HG02678 (cell line): ENCODE results near the gene CLN3.
A peak's percentile ranks its signal among the peaks of the same experiment; 100 is the strongest.
"Not testable (repeated sequence)": the region's sequence is repeated elsewhere in the genome, so short reads cannot be mapped to it uniquely, and the experiment has no call there.

Experiments used
- ATAC-seq: cut with Tn5 transposase; IDR thresholded peaks from one replicate; pipeline ENCODE4 v1.9.1; 2021; ENCODE audit warnings: mild to moderate bottlenecking, moderate library complexity; ENCODE audit not compliant: unreplicated experiment

Gene CLN3

DNA sequence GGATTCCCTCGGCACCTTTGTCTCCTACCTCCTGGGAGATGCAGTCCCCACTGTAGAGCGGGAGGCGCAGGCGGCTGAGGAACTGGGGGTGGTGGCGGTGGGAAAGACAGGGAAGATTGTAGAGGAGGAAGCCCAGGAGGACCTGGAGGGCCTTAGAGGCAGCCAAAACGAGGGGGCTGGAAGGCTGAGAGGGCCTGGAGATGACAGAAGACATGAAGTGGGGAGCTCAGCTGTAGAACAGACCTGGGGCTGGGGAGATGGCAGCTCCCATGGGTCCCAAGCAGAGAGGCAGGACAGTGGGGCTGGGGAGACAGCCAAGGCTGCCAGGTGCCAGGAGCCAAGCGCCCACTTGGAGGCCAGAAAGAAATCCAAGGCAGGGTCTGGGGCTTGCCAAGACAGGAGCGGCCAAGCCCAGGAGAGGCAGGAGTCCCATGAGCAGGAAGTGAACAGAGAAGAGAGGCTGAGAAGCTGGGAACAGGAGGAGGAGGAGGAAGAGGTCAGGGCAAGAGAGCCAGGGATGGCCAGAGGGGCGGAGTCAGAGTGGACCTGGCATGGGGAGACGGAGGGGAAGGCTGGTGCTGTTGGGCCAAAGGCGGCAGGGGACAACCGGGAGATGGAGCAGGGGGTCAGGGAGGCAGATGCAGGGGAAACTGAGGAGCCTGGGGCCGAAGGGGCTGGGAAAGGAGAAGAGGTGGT is 3.4 kb upstream of the CLN3 start:
- no peak for ATAC-seq

DNA sequence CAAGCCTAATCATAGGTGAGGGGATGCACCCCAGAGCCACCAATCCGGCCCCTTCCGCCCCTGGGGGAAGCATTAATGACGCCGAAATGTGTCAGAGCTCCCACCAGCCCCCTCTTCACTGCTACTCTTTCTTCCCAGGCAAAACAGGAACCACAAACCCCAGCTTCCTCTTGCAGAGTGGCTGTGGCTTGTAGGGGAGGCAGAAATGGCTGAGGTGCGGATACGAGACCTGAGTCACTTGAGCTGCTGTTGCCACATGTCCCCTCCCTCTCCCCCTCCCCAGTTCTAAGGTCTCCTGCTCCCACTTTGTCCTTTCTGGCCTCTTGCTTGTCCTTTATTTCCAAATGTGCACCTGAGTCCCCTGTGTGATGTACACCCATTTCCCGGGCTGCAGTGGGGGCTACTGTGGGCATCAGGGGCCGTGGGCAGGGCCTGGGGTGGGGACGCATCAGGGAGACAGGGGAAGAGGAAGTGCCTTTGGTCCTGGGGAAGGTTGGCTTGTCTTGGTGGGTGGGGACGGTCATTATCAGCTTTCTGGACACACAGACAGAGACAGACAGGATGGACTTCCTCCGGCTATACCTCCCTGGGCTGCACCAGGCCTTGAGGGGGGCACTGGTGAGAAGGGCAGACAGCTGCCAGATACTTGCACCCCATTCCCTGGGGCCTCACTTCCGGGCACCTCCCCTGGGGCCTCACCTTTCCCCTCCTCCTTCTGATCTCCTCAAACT is 2.4 kb upstream of the CLN3 start, which contains the start of gene APOBR:
TSS of gene APOBR (plus strand) at position 523 of the 731 bp plus-strand sequence. CDS start at position 562, 39 bp downstream.
- ATAC-seq = no peak

DNA sequence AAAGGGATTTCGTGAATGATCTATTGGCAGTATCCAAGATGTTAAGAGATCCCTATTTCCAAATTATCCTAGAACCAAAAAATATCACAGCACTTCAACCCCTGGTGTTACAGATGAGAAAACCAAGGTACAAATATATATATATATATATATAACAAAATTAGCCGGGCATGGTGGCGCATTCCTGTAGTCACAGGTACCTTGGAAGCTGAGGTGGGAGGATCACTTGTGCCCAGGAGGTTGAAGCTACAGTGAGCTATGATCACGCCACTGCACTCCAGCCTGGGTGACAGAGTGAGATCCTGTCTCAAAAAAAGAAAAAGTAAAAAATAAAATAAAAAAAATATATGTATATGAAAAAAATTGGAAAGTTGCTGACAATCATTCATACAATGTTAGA is 637 bp upstream of the CLN3 start:
- no peak for ATAC-seq

DNA sequence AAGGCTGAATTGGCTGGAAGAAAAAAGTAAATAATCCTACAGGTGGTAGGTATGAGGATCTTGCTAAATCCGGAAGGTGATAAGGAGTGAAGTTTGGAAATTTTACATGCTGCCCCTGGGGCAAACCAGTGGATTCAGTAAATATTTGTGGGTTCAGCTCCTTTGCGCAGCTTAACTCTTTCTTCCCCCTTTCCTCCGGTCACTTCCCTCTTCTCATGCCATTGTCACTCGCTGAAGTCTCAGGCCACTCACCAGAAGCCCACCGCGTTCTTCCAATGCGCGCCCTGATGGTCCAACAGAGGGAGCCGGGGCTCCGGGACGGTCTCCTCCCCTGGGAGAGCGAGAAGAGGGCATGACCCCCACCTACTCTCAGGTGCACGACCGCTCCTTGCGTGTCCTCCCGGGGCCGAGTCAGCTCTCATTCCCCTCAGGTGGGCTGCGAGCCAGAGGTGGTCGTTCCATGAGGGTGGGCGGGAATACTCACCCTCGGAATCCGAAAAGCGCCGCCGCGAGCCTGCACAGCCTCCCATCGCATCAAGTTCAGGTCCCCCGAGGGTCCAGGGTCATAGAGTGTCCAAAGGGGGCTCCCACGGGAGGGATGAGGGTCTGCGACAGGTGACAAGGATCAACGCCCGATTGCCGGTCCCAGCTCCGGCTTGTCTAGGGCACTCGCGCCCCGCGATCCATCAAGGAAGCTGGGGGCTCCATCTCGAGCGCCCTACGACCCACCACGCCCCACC is 474 bp downstream of the CLN3 start:
- ATAC-seq = peak; percentile 4

DNA sequence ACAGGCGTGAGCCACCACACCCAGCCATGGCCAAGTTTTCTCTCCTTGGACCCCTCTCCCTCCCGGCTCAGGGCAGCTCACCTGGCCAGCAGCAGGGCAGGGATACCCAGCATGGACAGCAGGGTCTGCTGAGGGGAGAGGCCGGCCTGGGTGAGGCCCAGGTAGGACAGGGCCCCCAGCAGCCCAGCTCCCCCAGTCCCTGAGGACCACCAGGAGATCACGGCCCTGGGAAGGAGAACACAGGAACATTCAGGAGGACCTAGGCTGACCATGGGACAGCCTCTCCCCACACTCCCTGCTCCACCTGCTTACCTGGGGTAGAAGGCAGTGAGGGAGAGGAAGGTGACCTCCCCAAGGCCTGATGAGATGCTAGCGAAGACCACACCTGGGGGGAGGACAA is 5.6 kb downstream of the CLN3 start:
- ATAC-seq = no peak

DNA sequence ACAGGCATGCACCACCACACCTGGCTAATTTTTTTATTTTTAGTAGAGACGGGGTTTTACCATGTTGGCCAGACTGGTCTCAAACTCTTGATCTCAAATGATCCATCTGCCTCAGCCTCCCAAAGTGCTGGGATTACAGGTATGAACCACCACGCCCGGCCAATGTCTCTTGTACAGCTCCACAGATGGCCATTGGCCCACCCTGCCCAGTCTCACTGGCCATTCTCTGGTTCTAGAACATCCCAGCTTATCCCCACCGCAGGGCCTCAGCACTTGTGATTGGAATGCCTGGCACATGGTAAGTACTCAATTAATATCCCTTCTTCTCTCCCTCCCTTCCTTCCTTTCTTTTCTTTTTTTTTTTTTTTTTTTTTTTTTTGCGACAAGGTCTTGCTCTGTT is 8.5 kb downstream of the CLN3 start:
- not testable (repeated sequence) for ATAC-seq

DNA sequence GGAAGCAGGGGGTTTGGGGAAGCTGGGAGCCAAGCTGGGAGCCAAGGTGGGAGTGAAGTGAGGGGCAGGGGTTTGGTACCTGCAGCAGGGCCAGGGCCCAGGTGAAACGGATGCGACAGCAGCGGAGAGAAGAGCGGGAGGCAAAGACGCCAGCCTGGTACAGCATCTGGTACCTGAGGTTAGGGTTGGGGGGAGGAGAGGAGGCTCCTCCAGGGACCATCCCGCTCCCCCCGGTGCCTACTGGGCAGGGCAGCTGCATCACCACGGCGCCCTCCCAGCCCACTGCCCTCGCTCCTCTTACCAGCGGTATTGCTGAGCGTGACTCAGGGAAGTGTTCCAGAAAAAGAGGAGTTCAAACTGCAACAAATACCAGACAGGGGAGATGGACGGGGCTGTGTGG is 9.8 kb downstream of the CLN3 start:
- ATAC-seq = no peak

DNA sequence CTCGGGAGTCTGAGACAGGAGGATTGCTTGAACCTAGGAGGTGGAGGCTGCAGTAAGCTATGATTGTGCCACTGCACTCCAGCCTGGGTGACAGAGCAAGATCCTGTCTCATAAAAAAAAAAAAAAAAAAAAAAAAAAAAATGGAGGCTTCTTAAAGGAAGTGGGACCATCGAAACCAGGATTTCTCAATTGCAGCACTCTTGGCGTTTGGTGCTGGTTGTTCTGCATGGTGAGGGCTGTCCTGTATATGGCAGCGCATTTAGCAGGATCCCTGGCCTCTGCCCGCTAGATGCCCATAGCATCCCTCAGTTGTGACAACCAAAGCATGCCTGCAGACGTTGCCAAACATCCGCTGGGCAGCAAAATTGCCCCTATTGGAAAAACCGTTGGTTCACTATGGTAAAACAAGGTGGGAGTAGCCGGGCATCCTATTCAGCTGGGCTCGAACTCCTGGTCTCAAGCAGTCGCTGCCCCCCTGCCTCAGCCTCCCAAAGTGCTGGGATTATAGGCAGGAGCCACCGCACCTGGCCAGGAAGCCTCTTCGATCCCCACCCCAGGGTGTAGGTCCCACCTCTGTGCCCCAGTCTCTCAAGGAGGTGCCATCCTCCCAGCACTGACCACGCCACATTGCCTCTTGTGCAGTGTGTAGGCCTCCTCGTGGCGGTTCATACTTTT is 13.2 kb downstream of the CLN3 start:
- no peak for ATAC-seq

DNA sequence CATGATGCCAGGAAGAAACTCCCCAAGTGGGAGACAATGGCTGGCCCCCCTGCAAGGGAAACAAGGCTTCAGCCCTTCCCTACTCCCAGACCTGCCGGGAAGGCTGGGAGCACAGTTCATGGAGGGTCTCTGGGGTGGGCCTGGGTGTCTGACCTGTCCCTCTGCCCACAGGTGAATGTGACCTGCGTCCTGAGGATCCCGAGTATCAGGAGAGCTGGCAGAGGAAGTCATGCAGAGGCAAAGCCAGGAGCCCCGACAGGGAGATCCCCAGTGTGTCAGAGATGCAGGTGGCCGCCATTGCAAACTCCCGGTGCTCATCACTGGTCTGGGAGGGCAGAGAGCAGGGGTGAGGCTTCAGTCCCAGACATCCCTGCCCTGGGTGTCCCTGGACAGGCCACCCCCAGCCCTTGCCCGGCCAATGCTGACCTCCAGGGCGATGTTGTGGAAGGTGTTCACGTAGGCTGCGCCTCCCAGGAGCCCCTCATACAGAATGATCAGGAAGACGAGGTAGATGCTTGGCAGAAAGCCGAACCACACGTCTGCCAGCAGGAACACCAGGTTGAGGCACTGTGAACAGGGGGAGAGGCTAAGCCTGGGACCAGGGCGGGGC is 14.5 kb downstream of the CLN3 start:
- no peak for ATAC-seq

DNA sequence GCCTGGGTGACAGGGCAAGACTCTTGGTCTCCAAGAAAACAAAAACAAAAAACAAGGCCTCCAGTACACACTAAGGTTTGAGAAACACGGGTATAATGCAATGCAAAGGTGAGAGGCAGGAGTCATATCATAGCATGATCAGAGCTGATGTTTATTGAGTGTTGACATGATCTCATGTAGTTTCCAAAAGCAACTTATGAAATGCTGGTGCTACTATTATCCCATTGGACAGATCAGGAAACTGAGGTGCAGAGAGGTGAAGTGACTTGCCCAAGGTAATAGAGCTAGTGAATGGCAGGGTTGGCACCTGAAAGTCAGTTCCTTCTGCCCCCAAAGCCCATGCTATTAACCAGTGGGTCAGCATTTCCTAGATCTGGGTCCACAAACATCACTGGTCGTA is 16.7 kb downstream of the CLN3 start:
- ATAC-seq = no peak

DNA sequence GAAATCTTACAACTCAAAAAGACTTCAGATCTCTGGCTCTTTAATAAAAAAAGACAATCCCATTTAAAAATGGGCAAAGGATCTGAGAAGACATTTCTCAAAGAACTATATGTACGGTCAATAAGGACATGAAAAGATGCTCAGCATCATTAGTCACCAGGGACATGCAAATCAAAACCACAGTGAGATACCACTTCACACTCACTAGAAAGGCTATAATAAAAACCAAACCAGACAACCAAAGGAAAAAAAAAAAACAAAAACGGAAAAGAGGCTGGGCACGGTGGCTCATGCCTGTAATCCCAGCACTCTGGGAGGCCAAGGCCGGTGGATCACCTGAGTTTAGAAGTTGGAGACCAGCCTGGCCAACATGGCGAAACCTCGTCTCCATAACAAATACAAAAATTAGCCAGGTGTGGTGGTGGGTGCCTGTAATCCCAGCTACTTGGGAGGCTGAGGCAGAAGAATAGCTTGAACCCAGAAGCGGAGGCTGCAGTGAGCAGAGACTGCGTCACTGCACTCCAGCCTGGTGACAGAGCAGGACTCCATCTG is 18.1 kb downstream of the CLN3 start:
- no peak for ATAC-seq

DNA sequence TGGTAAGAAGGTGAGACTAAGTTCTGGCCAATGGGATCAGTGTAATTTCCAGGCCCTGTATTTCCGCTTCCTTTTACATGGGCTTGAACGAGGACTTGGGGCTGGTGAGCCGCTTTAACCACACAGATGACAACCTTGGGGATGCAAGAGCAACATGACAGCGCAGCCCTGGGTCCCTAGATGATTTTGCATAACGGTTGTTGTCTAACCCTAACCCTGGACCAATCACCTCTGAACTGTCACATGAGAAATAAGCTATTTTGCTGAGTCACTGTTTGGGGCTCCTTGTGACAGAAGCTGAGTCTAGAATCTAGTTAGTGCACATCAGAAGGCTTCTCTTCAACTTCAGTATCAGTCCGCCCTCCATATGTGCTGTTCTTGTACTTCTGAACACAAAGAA is 44.8 kb downstream of the CLN3 start:
- ATAC-seq = not testable (repeated sequence)

DNA sequence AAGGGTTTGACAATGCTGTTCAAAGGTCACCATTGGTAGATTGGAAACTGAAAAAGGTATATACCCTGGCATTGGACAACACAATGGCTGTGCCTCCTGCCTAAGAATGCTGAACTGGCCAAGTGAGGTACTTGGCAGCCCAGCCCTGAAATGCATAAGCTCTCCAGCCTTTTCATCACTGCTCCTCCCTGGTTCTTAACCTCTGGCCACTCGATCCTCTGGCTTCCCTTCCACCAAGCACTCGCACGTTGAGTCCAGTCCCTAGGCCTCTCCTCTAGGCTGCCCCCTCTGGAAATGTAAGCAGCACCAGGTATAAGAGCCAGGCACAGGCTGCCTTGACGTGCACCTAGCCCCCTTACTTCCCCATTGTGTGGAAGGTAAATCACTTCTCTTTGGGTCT is 45.5 kb downstream of the CLN3 start:
- ATAC-seq = not testable (repeated sequence)

DNA sequence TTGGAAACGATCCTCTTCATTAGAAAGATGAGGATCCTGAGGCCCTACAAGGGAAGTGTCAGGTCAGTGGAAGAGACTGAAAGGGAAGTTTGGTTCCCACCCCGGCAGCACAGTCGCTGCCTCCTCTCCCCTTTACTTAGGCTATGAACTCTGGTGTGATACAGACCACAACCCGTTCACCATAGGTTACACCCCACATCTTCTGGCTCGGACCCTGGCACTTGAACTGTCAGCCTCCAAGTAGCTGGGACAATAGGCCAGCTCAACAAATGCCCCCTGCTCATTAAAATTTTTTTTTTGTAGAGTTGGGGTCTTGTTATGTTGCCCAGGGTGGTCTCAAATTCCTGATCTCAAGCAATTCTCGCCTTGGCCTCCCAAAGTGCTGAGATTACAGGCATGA is 47.9 kb downstream of the CLN3 start:
- not testable (repeated sequence) for ATAC-seq

DNA sequence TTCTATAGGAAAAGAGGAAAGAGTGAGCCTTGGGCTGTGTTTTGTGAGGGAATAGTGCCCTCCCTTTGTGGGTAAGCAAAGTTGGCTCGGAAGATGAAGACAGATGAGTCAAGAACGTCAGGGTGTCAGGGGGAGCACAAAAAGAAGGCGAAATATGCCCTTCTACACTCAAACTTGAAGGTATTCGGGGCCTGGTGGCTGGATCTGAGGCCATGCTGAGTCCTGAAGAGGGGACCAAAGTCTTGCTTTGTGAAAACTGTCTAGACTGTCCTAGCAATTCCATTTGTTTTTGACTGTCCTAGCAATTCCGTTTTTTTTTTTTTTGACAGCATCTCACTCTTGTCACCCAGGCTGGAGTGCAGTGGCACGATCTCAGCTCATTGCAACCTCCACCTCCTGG is 53.0 kb downstream of the CLN3 start:
- ATAC-seq = not testable (repeated sequence)

DNA sequence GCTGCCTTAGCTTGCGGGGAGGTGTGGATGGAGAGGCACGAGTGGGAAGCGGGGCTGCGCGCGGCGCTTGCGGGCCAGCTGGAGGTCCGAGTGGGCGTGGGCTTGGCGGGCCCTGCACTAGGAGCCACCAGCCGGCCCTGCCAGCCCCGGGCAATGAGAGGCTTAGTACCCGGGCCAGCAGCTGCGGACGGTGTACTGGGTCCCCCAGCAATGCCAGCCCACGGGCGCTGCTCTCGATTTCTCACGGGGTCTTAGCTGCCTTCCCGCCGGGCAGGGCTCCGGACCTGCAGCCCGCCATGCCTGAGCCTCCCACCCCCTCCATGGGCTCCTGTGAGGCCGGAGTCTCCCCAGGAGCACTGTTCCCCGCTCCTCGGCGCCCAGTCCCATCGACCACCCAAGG is 56.5 kb downstream of the CLN3 start:
- ATAC-seq = not testable (repeated sequence)
